LNCAP (cell line): ENCODE data around the gene NTRK3.

Experiments used
- TF ChIP-seq, protein P1 (sequence below): fragments of 450-650 bp; IDR thresholded peaks from 2 replicates; pipeline ENCODE4 v1.5.1; 2017; ENCODE audit warnings: mild to moderate bottlenecking

The NTRK3 gene

DNA sequence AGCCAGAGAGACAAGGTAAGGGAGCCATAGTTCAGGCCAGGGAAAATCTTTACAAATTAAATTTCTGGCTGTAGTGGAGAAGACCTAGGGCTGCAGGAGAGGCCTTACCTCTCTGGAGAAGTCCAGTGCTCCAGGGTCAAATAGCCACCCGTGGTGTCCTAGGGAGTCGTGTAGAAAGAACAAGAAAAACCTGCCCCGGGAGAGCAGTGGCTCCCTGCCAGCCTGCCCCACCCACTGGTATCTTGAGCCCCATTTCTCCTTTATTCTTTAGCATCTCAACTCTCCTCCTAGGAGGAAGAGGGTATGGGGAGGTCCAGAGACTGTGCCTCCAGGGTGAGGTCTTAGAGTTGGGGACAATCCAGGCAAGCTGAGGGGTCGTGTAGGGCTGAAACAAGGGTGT lies 32.1 kb upstream of the NTRK3 start:
- TF ChIP-seq, protein P1, sequence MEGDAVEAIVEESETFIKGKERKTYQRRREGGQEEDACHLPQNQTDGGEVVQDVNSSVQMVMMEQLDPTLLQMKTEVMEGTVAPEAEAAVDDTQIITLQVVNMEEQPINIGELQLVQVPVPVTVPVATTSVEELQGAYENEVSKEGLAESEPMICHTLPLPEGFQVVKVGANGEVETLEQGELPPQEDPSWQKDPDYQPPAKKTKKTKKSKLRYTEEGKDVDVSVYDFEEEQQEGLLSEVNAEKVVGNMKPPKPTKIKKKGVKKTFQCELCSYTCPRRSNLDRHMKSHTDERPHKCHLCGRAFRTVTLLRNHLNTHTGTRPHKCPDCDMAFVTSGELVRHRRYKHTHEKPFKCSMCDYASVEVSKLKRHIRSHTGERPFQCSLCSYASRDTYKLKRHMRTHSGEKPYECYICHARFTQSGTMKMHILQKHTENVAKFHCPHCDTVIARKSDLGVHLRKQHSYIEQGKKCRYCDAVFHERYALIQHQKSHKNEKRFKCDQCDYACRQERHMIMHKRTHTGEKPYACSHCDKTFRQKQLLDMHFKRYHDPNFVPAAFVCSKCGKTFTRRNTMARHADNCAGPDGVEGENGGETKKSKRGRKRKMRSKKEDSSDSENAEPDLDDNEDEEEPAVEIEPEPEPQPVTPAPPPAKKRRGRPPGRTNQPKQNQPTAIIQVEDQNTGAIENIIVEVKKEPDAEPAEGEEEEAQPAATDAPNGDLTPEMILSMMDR, result no peak

DNA sequence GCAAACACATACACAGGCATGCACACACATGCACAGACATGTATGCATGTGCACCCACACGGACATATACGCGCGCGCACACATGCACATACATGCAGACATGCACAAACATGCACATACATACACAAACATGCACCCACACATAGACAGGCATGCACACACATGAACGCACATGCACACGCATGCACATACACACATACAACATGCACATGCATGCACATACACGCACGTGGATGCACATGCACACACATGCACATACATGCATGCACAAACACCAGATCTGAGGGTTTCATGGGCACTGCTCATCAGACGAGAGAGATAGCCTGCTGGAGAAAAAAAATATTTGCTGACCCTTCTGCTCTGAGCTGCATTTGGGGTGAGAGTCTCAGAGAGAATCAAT lies 31.7 kb upstream of the NTRK3 start:
- TF ChIP-seq, protein P1, result no peak

DNA sequence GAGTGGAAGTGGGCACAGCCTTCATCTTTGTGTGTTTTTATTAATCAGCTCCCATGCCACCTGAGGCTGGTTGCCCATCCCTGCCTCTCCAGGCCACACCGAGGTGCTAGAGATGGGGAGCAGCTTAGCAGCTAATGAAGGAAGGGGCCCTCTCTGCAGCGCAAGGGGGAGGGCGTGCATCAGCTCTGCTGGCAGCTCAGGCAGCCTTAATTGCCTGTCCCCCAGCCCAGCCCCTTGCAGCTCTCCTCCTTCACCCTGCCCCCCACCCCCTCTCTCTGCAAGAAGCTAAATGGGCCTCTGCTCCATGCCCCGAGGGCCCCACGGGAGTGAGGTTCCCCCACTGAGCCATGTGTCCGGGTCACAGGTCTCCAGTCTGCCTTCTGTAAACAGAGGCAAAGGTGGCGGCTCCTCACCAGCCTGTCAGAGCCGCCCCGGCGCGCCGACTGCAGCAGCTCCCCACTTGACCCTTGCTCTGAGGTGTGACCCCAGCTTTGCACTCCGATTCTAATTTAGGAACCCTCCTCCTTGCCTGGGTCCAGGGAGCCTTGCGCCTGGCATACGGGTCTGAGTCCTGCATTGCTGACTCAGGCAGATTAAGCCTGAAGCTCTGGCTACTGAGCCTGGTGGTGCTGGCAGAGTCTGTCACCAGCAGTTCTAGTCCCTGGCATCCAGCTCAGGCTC lies 27.9 kb upstream of the NTRK3 start:
- TF ChIP-seq, protein P1, result no peak

DNA sequence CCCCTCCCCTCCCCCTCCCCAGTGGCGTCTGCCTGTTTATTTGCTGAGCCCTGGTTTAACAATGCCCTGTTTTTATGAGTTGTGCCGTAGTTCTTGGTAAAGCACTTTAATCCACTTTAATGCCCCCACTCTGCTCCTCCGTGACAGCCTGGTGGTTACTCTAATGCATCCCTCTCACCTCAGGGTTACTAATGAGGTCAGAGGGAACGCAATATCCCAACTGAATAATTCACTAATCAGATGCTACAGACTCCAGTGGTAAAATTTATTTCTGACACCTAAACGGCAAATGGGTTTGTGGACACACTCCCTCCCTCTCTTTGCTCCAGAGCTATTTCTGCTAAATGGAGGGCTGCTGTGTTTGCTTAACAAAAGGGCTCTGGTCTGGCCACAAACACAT lies 26.1 kb upstream of the NTRK3 start:
- TF ChIP-seq, protein P1, result no peak

DNA sequence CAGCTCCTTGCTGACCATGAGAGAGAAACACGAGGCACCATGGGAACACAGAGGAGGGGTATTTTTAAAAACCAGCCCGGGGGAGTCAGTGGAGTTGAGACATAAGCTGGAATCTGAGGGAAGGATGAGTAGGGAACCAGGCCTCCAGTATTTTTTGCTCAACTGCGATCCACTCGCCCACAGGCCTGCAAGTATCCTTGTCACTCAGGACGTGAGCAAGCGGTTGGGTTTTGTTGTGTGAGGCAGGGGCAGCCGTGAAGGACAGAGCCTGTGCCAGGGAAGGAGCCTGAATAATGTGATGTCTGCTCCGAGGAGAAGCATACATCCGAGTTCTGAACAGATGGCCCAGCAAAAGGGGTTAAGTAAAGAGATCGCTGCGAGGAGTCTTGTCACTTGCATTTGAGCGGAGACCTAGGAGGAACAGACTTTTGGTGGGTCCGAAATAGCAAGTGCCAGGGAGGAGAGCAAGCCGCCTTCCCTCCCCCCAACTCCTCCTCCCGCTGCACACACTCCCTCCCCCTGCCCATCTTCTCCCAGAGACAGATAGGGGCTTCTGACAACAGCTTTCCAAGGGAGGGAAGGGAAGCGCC lies 20.4 kb upstream of the NTRK3 start:
- TF ChIP-seq, protein P1, result no peak

DNA sequence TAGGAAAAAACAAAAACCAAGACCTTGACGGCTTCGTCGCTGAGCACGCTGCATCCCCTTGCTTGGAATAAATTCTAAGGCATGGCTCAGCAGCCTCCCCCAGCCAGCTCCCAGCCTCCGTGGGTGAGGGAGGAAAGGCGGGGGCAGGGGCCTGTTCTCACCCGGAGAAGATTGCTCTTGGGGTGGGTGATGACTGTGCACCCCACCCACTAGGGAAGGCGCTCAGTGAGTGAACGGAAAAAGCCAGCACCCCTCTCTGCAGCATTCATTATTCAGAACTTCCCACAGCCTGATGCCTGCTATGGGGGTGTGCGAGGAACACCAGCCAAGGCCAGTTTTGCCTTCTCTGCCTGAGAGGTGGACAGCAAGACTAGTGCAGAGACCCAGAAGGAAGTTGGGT lies 19.3 kb upstream of the NTRK3 start:
- TF ChIP-seq, protein P1, result no peak

DNA sequence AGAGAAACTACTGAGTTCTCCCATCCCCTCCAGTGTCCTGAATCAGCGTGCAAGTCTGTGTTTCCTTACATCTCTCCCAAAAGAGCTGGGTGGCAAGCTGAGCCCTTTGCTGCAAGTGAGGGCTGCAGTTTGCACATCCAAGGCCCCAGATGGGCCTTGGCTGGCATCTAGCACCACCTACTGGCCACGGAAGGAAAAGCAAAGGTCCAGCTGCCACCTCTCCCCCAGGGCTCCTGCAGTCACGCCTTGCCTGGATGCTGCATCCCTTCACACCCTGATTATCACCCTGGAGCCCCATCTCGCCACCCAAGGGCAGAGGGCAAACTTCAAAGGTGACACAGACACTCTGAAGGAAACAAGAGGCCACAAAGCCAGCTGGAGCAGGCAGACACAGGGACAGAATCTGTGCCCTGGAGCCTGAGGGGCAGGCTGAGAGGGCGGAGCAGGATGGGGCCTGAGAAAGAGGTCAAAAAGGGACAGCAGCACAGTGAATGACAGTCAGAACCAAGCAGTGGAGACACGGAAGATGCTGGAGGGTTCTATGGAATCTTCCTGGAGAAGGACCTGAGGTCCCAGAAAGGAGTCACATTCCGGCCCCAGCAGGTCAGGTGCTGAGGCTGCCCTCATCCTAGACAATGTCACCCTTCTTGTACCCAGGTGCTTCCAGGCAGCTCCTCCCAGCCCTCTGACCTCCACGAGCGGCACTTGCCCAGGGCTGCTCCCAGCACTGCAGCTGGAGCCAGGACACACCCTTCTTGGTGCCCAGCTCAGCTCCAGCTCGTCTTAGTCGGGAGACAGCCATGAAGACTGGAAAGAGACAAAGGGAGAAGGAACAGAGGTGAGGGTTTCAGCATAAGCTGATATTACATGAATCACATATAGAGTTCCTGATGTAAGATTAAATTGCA lies 18.3 kb upstream of the NTRK3 start:
- TF ChIP-seq, protein P1, result peak; percentile 95
